ENCODE results near the gene TCEAL4.
"Not testable (repeated sequence)": the region's sequence is repeated elsewhere in the genome, so short reads cannot be mapped to it uniquely, and the experiment has no call there.

TCEAL4 gene

GRCh38 chrX:103585411-103586313 is at the start of gene TCEAL4:
TCEAL4 (plus strand) TSS chrX:103585515; CDS start chrX:103586676, 1,161 bp downstream.
- DNase-seq, result peak; percentile 49

- no peak for DNase-seq
Observed at GRCh38 chrX:103536071-103536470, 49.2 kb upstream of the TCEAL4 start.

- no peak for DNase-seq
Observed at GRCh38 chrX:103536732-103537131, 48.6 kb upstream of the TCEAL4 start.

- DNase-seq, result no peak
Observed at GRCh38 chrX:103537871-103538387, 47.4 kb upstream of the TCEAL4 start.

GRCh38 chrX:103538728-103539127 is 46.6 kb upstream of the TCEAL4 start:
- DNase-seq, result no peak

- no peak for DNase-seq
Observed at GRCh38 chrX:103539695-103540094, 45.6 kb upstream of the TCEAL4 start.

GRCh38 chrX:103540145-103540544 is 45.2 kb upstream of the TCEAL4 start:
- DNase-seq, result no peak

- DNase-seq, result no peak
Observed at GRCh38 chrX:103549916-103550315, 35.4 kb upstream of the TCEAL4 start.

- DNase-seq, result no peak
Observed at GRCh38 chrX:103550415-103551051, 34.8 kb upstream of the TCEAL4 start.

- no peak for DNase-seq
Observed at GRCh38 chrX:103552236-103552635, 33.1 kb upstream of the TCEAL4 start.

GRCh38 chrX:103554687-103555424 is 30.5 kb upstream of the TCEAL4 start:
- DNase-seq, result peak; percentile 67

- DNase-seq, result peak; percentile 88
Observed at GRCh38 chrX:103556963-103557612, 28.2 kb upstream of the TCEAL4 start.

- DNase-seq, result no peak
Observed at GRCh38 chrX:103560256-103560655, 25.1 kb upstream of the TCEAL4 start.

- DNase-seq, result no peak
Observed at GRCh38 chrX:103562801-103563200, 22.5 kb upstream of the TCEAL4 start.

GRCh38 chrX:103565197-103565596 is 20.1 kb upstream of the TCEAL4 start:
- DNase-seq, result peak; percentile 53

GRCh38 chrX:103565752-103566151 is 19.6 kb upstream of the TCEAL4 start:
- peak; percentile 33 for DNase-seq

GRCh38 chrX:103571121-103571520 is 14.2 kb upstream of the TCEAL4 start:
- DNase-seq, result no peak

- no peak for DNase-seq
Observed at GRCh38 chrX:103571726-103572125, 13.6 kb upstream of the TCEAL4 start.

GRCh38 chrX:103573202-103573601 is 12.1 kb upstream of the TCEAL4 start:
- DNase-seq, result no peak

- DNase-seq, result no peak
Observed at GRCh38 chrX:103584596-103584995, 719 bp upstream of the TCEAL4 start.

GRCh38 chrX:103586314-103586646 is 965 bp downstream of the TCEAL4 start:
- DNase-seq, result no peak

GRCh38 chrX:103586659-103587058 is 1.3 kb downstream of the TCEAL4 start:
- no peak for DNase-seq

GRCh38 chrX:103592295-103592694 is 7.0 kb downstream of the TCEAL4 start:
- DNase-seq, result not testable (repeated sequence)
